ENCODE measurements around the gene ENOX1. TPM values are rescaled to one million over a fixed set of nuclear protein-coding genes. Genes with fewer than 3 reads are reported as not detected.

Gene ENOX1
- total and polyA plus RNA-seq, 9 of the 15 experiments (the other 6 are each of a cell fraction or from before 2014, with no cell fraction given) = not detected

GRCh38 chr13:43822969-43823368 lies 36.2 kb upstream of the ENOX1 start:
- Histone ChIP-seq H3K9ac (ENCODE audit: insufficient read depth in 1 of 2, low read depth in 2 of 2, low read length in 2 of 2) (no peak overlapping the region), H3K4me3 (no peak overlapping the region), H3K27me3 (ENCODE audit: control insufficient read depth in 2 of 2, insufficient read depth in 2 of 2, low read length in 2 of 2) (no peaks in the 10 kb centered on the region), H3K4me1 (replicated peaks in 1 of 2; ENCODE audit: control insufficient read depth in 2 of 2, insufficient read depth in 2 of 2, low read length in 2 of 2) (no peaks in the 10 kb centered on the region), H3K36me3 (ENCODE audit: control insufficient read depth, insufficient read depth, low read length) (no peaks in the 10 kb centered on the region), H3K79me2 (ENCODE audit: control insufficient read depth, insufficient read depth, low read length) (no peaks in the 10 kb centered on the region), H4K20me1 (replicated peaks; ENCODE audit: control insufficient read depth, insufficient read depth, low read length) (no peaks in the 10 kb centered on the region), H3K4me2 (ENCODE audit: insufficient read depth, low read length) (no peak overlapping the region), H3K9me1 (ENCODE audit: control insufficient read depth, insufficient read depth, low read length) (no peaks in the 10 kb centered on the region), H3K27ac (ENCODE audit: extremely low read depth, low read depth, low read length) (no peak overlapping the region), H2AFZ (ENCODE audit: low read depth, low read length) (no peak overlapping the region), H3K9me3 (replicated peaks; ENCODE audit: control insufficient read depth, insufficient read depth, low read depth, low read length) (no peaks in the 10 kb centered on the region)
- intact Hi-C loops (cut with micrococcal nuclease) = no loop called here
- CTCF ChIA-PET (ENCODE audit: low intra/inter-chr PET ratio) = no interaction called here
- POLR2A ChIA-PET = no interaction called here
- no TSS peak for BruUV-seq (replicated peaks)
- FAIRE-seq (no peak), ATAC-seq (no peak), DNase-seq (ENCODE audit: extremely low read depth in 1 of 4, low spot score in 3 of 4) (no peak)
- in situ Hi-C loops (cut with MboI) = no loop called here
- TF ChIP-seq ZNF165 (CRISPR knock-in tag; IDR thresholded peaks at IDR 0.05; ENCODE audit: borderline replicate concordance) = no peak
- no peak for TF ChIP-seq CEBPZ (IDR thresholded peaks at IDR 0.05; ENCODE audit: borderline replicate concordance, low read depth, low read length)
- no peak for TF ChIP-seq NFIX (CRISPR knock-in tag; IDR thresholded peaks at IDR 0.05; ENCODE audit: low read depth)
- no peak for TF ChIP-seq TAF7 (tag; IDR thresholded peaks at IDR 0.05)
- TF ChIP-seq ILK (tag; IDR thresholded peaks at IDR 0.05; ENCODE audit: borderline replicate concordance, low read depth) = no peak
- no CpG with 5 or more reads among the region's 1 CpG for WGBS (ENCODE audit: insufficient coverage, low coverage, missing lambda C conversion rate)
